ENCODE data around the gene ARL2BP.
"Not testable (repeated sequence)": the region's sequence is repeated elsewhere in the genome, so short reads cannot be mapped to it uniquely, and the experiment has no call there.

ARL2BP gene

DNA sequence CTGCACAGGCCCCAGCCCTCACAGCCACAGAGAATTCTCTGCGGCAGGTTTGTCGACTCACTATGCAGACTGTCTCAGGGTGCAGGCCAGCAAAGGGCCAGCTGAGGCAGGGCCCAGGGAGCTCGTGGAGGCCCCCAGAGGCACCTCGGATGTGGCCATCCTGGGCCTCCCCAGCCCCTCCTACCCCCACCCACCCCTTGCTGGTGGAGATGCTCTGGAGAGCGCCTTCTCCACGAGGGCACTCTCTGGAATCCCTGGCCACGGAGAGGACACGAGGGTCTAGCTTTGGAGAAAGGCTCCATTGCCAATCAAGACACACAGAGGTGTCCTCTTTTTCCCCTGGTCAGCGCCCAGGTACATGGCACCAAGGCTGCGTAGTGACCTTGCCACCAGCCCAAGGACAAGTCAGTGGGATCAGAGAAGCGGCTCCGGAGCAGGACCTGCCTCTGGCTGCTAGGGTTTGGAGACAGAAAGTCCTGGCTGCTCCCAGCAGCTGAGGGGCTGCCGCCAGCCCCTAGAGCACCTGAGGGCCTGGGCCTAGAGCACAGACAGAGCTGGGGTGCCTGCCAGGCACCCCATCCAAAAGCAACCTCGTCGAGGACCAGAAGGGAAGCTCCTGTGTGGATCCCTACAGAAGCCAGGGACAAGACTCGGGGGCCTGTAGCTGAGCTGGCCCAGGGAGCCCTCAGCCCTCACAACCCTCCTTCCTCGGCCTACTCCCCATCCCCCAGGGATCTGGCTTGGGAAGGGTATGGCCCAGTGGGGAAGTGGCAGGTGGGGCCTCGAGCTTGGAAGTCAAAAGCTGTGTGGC is 18.7 kb downstream of the ARL2BP start:
- DNase-seq: no peak

DNA sequence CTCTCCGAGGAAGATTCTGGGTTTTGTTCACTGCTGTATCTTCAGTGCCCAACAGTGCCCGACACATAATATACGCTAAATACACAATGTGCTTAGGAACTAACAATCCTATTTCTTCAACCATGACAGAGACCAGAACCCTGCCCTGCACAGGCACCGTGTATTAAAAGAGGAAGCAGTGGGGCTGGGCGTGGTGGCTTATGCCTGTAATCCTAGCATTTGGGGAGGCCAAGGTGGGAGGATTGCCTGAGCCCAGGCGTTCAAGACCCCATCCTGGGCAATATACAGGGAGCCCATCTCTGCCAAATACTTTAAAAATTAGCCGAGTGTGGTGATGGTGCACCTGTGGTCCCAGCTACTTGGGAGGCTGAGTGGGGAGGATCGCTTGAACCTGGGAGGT is 19.3 kb downstream of the ARL2BP start:
- no peak for DNase-seq

DNA sequence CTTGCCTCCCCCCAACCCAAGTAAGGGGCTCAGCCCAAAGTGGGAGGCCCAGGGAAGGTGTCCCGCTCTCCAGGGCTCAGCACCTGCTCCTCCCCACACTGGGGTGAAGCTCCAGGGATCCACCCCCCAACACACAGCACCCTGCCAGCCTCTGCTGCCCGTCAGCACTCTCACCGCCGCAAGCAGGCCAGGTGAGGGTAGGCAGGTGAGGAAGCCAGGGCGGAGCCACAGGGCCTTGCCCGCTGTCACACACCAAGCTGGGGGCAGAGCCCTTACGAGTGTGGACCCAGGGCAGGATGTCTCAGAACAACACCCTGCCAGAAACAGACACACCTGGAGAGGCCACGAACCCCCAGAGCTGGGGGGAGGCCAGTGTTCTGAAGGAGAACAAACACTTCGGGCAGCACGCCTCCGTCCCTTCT is 19.9 kb downstream of the ARL2BP start:
- DNase-seq: no peak

DNA sequence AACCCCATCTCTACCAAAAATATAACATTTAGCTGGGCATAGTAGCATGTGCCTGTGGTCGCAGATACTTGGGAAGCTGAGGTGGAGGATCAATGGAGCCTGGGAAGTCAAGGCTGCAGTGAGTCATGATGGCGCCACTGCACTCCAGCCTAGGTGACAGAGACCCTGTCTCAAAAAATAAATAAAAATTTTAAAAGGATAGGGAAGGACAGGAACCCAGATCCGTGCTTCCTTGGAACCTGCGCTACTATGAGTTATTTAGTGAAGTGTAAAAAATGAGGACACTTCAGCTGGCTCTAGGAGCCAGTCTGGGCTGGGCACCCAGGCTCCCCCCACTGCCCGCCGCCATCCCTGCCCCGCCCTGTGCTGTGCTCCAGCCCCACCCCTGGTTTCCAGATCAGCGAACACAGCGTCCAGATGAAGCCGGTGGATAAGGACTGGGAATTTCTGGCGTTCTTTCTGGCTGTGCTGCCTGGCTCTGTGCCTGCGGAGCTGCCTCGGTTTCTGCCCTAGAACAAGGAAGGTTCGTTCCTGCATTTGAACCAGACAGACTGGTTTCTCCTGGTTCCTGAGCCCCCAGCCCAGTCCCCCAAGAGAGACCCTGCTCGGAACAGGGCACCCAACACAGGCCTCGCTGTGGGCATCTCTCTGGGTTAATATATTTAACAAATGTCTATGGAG is 20.9 kb downstream of the ARL2BP start:
- no peak for DNase-seq

DNA sequence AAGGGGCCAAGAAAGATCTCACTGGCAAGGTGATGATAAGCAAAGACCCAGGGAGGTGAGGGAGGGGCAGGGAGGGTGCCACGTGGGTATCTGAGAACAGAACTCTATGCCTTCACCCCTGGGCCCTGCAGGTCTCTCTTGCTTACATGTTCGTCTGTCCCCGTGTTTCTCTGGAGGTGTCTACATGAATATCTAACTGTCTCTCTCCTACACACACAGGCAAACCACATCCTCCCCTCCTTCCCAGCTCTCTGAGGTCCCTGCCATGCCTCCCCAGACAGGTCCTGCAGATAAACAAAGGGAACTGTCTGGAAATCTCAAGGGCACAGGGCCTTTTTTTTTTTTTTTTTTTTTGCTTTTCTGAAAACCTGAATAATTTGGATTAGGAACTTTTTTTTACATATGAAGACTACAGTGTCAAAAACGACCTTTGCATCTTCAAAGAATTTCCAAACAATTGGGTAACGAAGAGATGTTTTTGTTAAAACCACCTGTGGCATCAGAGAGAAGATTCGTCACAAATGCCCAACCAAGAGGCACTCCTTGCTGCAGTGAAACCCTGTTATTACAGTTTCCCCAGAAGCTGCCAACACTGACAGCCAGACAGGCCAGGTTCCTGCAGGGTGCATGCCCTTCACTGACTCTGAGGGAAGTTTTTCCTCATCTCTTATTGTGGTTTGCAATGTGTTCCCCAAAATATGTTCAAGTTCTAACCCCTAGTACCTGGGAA is 21.6 kb downstream of the ARL2BP start:
- DNase-seq: no peak

DNA sequence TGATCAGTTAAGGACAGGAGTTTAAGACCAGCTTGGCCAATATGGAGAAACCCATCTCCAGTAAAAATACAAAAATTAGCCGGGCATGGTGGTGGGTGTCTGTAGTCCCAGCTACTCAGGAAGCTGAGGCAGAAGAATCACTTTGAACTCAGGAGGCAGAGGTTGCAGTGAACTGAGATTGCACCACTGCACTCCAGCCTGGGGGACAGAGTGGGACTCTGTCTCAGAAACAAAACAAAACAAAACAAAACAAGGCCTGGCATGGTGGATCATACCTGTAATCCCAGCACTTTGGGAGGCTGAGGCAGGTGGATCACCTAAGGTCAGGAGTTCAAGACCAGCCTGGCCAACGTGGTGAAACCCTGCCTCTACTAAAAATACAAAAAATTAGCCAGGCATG is 22.3 kb downstream of the ARL2BP start:
- not testable (repeated sequence) for DNase-seq

DNA sequence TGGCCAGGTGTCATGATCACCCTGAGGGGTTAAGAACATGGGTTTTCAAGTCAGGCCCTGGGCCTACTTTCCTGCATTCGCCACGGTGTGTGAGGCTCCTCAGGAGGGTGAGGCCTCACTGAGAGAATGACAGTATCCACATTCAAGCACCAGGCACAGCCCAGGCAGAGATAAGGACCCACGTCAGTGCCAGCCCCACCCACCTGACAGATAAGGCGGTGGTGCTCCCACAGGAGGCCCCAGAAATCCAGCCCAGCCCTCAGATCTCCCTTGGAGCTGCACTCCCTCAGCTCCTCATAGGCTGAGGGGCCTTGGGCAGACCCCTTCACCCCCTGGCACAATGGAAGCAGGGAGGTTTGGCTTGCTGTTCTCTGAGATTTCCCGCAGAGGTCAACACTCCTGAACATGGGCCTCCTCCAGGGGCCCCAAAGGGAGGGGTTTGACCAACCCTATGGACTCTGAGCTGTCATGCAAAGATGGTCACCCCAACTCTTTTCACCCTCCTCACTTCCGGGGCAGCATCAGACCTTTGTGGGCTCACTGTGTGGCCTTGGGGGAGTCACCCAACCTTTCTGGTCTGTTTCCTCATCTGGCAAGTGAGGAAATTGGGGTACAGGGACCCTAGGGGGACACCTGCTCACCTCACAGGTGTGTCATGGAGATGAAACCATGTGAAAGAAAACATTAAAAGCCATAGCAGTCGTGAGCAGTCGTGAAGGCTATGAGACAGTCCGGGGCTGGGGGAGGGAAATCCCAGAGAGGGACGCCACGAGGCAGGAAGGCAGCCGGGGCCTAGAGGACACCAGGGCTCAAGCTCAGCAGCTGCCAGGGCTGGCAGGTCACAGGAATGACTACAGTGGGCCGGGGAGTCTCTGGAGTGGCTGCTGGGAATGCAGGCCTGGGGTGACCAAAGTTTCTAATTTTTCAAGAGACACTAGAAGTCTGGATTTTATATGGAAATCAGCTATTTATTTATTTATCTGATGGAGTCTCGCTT is 24.0 kb downstream of the ARL2BP start:
- no peak for DNase-seq

DNA sequence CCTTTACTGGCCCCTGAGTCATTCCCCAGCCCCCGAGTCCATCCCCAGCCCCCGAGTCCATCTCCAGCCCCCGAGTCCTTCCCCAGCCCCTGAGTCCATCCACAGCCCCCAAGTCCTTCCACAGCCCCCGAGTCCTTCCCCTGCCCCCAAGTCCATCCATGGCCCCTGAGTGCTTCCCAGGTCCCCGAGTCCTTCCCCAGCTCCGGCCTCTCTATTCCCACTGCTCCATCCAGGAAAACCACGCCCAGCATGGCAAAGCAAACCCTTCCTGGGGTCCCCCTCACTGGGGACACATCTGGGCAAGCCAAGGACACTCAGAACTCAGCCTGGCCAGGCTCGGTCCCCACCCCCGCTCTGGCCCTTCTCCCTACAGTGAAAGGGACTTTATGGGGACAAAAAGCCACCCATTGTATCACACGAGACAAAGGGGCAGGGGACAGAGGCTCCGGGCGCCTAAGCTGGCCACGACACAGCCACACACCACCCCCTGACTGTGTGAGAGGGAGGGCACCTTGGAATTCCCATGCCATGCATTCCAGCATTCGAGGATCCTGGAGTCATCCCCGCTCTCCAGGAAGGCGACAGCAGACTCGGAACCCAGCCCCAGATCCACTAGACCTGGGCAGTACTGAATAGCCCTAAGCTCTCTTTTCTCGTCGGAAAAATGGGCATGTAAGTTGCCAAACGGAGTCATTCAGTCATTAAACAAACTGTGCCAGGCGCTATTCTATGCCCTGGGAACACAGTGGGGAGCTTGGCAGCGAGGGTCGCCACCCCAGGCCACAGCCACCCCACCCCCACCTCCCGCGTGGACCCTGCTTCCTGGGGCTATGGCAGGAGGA is 25.4 kb downstream of the ARL2BP start:
- DNase-seq: no peak

DNA sequence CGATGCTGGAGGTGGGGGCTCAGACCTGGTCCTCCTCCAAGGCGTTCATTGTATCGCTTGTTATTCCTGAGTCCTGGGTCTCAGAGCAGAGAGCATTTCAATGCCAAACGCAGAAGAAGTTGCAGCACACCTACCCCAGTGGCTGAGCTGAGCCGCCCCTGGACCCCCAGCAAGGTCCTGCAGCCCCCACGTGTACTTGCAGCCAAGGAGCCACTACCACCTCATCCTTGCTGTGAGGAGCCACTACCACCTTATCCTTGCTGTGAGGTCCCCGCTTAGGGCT is 25.9 kb downstream of the ARL2BP start:
- DNase-seq: no peak

DNA sequence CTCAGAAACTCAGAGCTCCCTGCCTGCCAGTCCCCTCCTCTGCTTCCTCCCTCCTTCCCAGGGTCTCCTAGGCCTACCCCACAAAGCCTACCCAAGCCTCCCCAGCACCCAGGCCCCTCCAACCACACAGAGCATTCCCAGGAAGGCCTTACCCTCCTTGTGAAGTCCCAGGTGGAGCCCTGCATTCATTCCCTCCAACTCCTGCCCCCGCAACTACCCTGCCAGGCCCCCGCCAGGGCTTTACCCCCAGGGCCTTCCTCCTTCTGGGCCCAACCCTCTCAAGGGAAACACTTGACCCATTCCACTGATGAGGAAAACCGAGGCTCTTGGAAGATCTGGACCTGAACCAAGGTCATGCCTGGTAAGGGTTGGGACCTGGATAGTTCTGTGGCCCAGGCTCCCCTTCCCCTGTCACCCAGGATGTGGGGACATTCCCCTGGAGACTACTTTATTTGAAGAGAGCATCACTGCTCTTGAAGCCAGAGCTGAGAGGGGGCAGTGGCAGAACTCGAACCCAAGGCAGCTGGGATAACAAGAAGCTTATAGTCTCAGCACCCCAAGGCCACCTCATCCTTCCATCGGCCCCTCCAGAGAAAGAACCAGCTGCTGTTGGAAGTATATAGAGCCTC is 26.9 kb downstream of the ARL2BP start:
- no peak for DNase-seq

DNA sequence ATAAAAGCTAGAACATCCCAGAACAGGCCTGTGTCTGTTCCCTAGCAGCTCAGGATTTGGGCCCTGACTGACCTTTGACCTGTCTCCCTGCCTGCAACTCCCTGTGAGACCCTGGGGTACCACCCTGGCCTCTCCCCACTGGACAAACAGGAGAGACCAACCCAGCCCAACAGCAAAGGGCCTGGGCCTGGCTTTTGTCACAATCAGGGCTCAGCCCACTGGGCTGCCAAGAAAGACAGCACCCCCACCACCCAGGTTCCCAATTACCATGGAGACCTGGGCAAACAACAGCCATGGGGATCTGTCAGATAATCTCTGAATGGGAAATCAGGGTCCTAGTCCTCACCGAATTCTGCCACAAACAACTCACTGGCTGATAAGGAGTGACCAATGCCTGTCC is 28.3 kb downstream of the ARL2BP start:
- no peak for DNase-seq

DNA sequence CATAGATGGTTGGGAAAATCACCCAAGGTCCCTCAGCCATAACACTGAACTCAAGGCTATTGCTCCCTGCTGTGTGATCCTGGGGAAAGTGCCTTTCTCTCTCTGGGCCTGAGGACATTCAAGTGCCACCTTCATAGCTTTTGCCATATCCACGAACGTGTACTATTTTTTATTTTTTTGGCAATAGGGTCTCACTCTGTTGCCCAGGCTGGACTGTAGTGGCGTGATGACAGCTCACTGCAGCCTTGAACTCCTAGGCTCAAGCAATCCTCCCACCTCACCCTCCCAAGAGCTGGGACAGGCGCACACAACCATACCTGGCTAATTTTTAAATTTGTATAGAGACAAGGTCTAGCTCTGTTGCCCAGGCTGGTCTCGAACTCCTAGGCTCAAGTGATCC is 28.8 kb downstream of the ARL2BP start:
- no peak for DNase-seq

DNA sequence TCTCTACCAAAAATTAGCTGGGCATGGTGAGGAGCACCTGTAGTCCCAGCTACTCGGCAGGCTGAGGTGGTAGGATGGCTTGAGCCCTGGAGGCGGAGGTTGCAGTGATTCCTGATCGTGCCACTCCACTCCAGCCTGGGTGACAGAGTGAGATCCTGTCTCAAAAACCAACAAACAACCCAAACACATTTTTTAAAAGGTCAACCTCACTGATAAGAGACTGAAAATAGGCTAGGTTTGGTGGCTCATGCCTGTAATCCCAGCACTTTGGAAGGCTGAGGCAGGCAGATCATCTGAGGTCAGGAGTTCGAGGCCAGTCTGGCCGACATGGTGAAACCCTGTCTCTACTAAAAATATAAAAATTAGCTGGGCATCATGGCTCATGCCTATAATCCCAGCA is 30.9 kb downstream of the ARL2BP start:
- not testable (repeated sequence) for DNase-seq

DNA sequence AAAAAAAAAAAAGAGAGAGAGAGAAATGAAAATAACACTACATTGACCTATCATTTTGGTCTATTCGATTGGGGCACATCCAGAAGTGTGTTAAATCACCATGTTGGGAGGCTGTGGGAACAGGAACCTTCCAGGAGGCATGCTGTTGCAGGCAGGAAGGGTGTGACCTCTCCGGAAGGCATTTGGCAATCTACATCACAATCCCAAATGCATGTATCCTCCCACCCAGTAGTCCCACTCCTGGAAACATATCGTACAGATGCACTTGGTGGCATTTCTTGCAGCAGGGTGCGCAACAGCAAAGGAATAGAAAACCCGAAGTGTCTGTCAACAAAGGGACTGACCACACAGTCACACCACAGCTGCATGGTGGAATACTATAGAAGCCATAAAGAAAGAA is 31.5 kb downstream of the ARL2BP start:
- peak; percentile 78 for DNase-seq

DNA sequence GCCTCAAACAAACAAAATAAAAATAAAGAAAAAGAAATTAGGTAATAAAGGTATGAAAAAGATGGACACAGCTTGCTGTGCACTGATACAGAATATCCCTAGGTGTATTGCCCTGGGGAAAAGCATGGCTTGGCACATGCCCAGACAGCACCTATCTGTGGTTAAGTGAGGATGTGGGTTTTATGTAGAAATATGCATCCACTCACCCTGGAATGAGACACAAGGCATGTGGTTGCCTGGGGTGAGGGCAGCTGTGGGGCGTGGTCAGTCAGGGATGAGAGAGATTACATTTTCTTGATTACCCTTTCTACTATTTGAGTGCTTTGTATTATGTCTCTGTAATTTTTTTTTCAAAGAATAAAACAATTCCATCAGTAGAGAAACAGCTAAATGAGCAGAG is 32.5 kb downstream of the ARL2BP start:
- peak; percentile 46 for DNase-seq

DNA sequence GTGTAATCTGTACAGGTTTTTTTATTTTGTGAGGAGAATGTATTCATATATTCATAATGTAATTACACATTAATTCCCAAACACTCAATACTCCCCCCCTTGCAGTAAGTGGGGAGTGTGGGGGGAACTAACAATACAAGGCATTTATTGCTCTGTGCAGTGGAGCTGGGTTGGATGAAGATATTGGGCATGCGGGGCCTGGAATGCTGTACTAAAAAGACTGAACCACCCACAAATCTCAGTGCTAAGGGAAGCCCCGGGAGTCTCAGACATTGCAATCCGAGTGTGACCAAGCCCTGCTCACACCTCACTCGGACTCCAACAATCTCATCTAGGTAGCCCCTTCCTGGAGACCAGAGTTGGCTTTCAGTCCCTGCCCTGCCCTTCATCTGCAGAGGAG is 33.4 kb downstream of the ARL2BP start:
- DNase-seq: no peak

DNA sequence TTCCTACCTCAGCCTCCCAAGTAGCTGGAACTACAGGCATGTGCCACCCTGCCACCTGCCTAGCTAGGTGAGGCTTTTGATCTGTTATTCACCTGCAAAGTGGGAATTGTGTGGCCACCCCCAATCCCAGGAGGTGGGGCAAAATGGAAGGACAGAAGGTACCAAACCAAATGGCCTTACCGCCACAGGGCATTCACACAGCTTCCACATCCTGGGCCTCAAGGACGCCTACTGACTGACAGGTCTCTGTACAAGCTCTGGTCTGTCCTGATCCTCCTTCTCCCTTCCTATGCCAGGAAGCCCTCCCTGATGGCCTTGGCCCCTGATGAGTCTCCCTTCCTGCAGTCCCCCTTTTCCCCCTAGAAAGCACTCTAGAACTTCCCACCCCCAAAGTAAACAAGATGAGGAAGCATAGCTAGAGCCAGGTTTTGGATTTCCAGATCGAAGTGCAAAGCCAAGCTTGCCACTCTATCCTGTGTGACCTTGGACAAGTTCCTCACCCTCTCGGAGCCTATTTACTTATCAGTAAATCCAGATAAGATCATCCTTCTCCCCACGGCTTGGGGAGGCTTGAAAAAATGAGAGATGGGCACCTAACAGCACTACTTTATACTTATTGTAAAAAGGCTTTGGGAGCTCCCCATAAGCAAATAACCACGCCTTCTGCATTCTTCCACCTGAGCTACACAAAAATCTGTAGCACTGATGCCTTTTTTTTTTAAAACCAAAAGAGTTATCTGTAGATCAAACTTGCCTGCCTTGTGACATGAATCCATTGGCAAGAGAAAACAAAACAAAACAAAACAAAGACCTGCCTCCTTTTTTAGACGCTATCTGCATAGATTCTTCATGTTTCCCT is 35.0 kb downstream of the ARL2BP start:
- no peak for DNase-seq

DNA sequence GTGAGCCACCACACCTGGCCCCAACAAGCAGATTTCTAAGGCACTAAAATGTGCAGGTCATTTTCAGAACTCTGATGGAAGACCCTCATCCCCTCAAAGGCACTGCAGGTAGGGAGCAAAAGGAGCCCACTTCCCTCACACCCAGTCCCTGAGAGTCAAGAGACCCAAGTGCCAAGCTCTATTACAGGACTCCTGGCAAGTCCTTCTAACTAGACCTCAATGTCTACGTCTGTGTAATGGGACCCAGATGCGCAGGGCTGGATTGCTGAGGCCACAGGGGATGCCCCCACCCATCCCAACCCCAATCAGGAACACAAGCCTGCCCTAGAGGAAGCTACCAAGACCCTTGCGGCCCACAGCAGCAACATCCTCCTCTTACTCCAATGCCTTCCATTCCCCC is 36.7 kb downstream of the ARL2BP start:
- DNase-seq: no peak

DNA sequence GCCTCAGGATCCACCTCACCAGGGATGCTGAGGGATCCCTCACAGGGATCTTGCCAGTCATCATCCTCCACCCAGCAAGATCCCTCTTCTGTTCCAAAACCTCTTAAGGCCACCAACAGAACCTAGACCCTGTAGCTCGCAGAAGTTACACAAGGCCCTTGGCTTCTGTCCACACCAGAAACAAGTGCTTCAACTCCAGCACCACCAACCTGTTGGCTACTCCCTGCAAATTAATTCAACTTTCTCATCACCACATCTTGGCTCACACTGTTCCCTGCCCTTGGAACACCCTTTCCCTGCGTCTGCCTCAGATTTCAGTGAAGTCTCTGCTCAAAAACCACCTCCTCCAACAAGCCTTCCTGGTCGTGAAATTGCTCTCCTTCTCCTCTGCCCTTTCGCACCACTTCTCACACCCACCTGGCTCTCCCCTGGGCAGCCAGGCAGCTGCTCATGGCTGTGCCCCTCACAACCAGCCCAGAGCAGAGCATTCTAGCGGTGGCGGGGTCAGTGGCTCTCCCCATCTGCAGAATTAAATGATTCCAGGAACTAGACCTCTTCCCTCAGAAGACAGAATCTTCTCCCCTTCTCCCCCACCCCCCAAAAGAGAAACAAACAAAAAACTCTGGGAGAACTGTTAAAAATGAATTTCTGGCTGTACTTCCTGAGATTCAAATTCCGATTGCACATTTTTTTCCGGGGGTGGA is 37.6 kb downstream of the ARL2BP start:
- DNase-seq: no peak

All from suppressor macrophage treated with lipopolysaccharide for 4 hours (primary cell).